Heart right ventricle (tissue), 16 donors: ENCODE data around the gene CDCP1. TPM values are rescaled to one million over a fixed set of nuclear protein-coding genes. Genes with fewer than 3 reads are reported as not detected.

Experiments used
- ATAC-seq, 8 donors: fragments of 200-7000 bp; cut with Tn5 transposase; one replicate each; pipeline ENCODE4 v1.9.1; 2020; ENCODE audit warnings: mild to moderate bottlenecking in 8 of 8, moderate library complexity in 8 of 8, moderate number of reproducible peaks in 1 of 8
- DNase-seq, 2 donors: peaks; one replicate each; pipeline ENCODE4 v3.0.0-alpha.2; 2020
- H3K27ac ChIP-seq, 10 donors: fragments of 200-600 bp; sonication (generic) in 2 of 10; one replicate each; pipeline versions ENCODE4 v1.5.0 to v1.8.0; 2020 to 2022; ENCODE audit warnings: mild to moderate bottlenecking in 3 of 10
- H3K27me3 ChIP-seq, 7 donors: fragments of 200-600 bp; one replicate each; pipeline ENCODE4 v1.8.0; 2021 to 2022; ENCODE audit warnings: mild to moderate bottlenecking in 2 of 7
- H3K36me3 ChIP-seq, 9 donors: fragments of 200-600 bp; sonication (generic) in 1 of 9; one replicate each; pipeline versions ENCODE4 v1.5.0 to v1.8.0; 2020 to 2022; ENCODE audit warnings: mild to moderate bottlenecking in 2 of 9
- H3K4me1 ChIP-seq, 9 donors: fragments of 200-600 bp; sonication (generic) in 1 of 9; one replicate each; pipeline versions ENCODE4 v1.5.0 to v1.8.0; 2020 to 2022; ENCODE audit warnings: mild to moderate bottlenecking in 4 of 9
- H3K4me3 ChIP-seq, 10 donors: fragments of 200-600 bp; sonication (generic) in 2 of 10; one replicate each; pipeline versions ENCODE4 v1.5.0 to v1.8.0; 2020 to 2022; ENCODE audit warnings: mild to moderate bottlenecking in 7 of 10, moderate library complexity in 2 of 10
- H3K9me3 ChIP-seq, 11 donors: fragments of 200-600 bp in 10 of 11; sonication (generic) in 2 of 11; one replicate each; pipeline versions ENCODE4 v1.5.0 to v1.8.0; 2013 to 2022; ENCODE audit warnings: mild to moderate bottlenecking in 2 of 11, control low read depth in 1 of 11, moderate library complexity in 1 of 11
- CTCF ChIP-seq, 9 donors: fragments of 200-600 bp; sonication (generic) in 2 of 9; IDR thresholded peaks; one replicate each; pipeline versions ENCODE4 v1.5.0 to v1.8.0; 2021 to 2022; ENCODE audit warnings: antibody characterized with exemption in 9 of 9, mild to moderate bottlenecking in 5 of 9, moderate library complexity in 1 of 9
- WGBS, 2 donors: extraction: QIAGEN DNeasy Blood & Tissue Kit; methylation state at CpG; one replicate each; pipeline ENCODE4 v1.1.7; 2013; ENCODE audit warnings: inconsistent platforms in 1 of 2; 5-methylcytosine and 5-hydroxymethylcytosine counted together
- intact Hi-C, 10 donors: fragments of 100-400 bp; cut with DNase I; formaldehyde crosslinking; loops; one replicate each; pipeline versions ENCODE4 v1.11.1 to v1.14.2; 2022
- polyA plus RNA-seq, 2 donors: library from polyadenylated mRNA; stranded (reverse); fragments of 200-250 nt; gene quantifications; one replicate each; pipeline ENCODE4 v1.2.3, GENCODE V29; 2013
- total RNA-seq, 10 donors: library from RNA; stranded (reverse); fragmentation: NEBNext Ultra II Directional in 3 of 10; extraction: Animal tissue kit (Norgen Biotek cat#: 25700) in 3 of 10; gene quantifications; one replicate each; pipeline versions ENCODE4 v1.2.1 to v1.2.4, GENCODE V29; 2021 to 2023
- donor health status: Arrhythmogenic right ventricular cardiomyopathy.
- donor health status: ischemic (EF 13 %, LVEDD 7.1; RV severe dilation, severe dysfunction).
- donor health status: healthy with polysubstance abuse.
- donor health status: DM: no; HTN: yes; CAD: no.
- donor health status: DM: no; HTN: no; CAD: no.
- donor health status: ischemic (EF 25% LVEDD 6.9; RV normal size, moderate dysfunction).
- donor health status: ischemic (EF 25% LVEDD 5.7; RV mildly dilated, moderate dysfunction).
- donor health status: healthy.
- donor health status: DM: yes; HTN: yes; CAD: no.
- donor health status: Ischemic cardiomyopathy.
- donor health status: ischemic (EF 35%, LVEDD 5.7; RV mildly dilated, moderate dysfunction).
- donor health status: nonischemic (EF 11% LVEDD 7.7; RV severe dilation, severe dysfunction).
- donor health status: DM: yes; HTN: yes; CAD: no.
- donor health status: PGD.
- donor health status: ischemic (EF 29% LVEDD 5.4; RV normal size, mild dysfunction).
- donor health status: nonischemic (EF 23%, LVEDD 6.1; RV moderate dilation, normal function).

The CDCP1 gene
- total and polyA plus RNA-seq, 12 donors = 0.15 to 2.8 (median 0.27) TPM

- H3K4me1 ChIP-seq = peaks cover 0 to 31% (median 4%) of the 10 kb centered on the region in 9 donors
- no peak overlapping the region for H3K27ac ChIP-seq
- no peak overlapping the region for H3K4me3 ChIP-seq
- no peak for ATAC-seq
- H3K9me3 ChIP-seq = no peaks in the 10 kb centered on the region
- DNase-seq = no peak
- TF ChIP-seq CTCF (IDR thresholded peaks at IDR 0.05) = no peak
- no peaks in the 10 kb centered on the region for H3K36me3 ChIP-seq
- intact Hi-C loops = loop anchor here in 1 of 10 donors (10.0 kb wide), 1 partner anchor 443 kb away; no protein-coding TSS in a partner anchor
- 78 to 87% methylated on average over 6 of the region's 6 CpGs for WGBS, 2 donors
- H3K27me3 ChIP-seq = no peaks in the 10 kb centered on the region
Observed at GRCh38 chr3:45051685-45052084, 94.5 kb downstream of the CDCP1 start.

- no peaks in the 10 kb centered on the region for H3K9me3 ChIP-seq
- TF ChIP-seq CTCF (IDR thresholded peaks at IDR 0.05) = no peak
- H3K36me3 ChIP-seq = no peaks in the 10 kb centered on the region
- H3K27me3 ChIP-seq = no peaks in the 10 kb centered on the region
- H3K27ac ChIP-seq = no peak overlapping the region
- H3K4me3 ChIP-seq = no peak overlapping the region
- DNase-seq (no peak), ATAC-seq (no peak)
- 84 to 85% methylated on average over 4 of the region's 4 CpGs for WGBS, 2 donors
- peaks cover 0 to 24% (median 0%) of the 10 kb centered on the region in 9 donors for H3K4me1 ChIP-seq
- intact Hi-C loops = loop anchor here in 3 of 10 donors (5.0 to 10.0 kb wide), 2 partner anchors 442 to 445 kb away; no protein-coding TSS in a partner anchor
Observed at GRCh38 chr3:45049807-45050206, 96.4 kb downstream of the CDCP1 start.

- TF ChIP-seq CTCF (IDR thresholded peaks at IDR 0.05) = no peak
- Histone ChIP-seq H3K27me3 (no peaks in the 10 kb centered on the region), H3K4me1 (peaks cover 0 to 23% (median 0%) of the 10 kb centered on the region in 9 donors), H3K27ac (no peak overlapping the region), H3K9me3 (no peaks in the 10 kb centered on the region), H3K4me3 (no peak overlapping the region), H3K36me3 (no peaks in the 10 kb centered on the region)
- 80 to 82% methylated on average over 4 of the region's 4 CpGs for WGBS, 2 donors
- intact Hi-C loops = loop anchor here in 2 of 10 donors (5.0 to 10.0 kb wide), 2 partner anchors 444 to 447 kb away; no protein-coding TSS in a partner anchor
- no peak for ATAC-seq
- DNase-seq = no peak
Observed at GRCh38 chr3:45048244-45048643, 97.9 kb downstream of the CDCP1 start.

- ATAC-seq (peak in 3 of 8 donors; percentile 18 to 51 (median 24)), DNase-seq (no peak)
- Histone ChIP-seq H3K4me1 (peaks cover 0 to 44% (median 0%) of the 10 kb centered on the region in 9 donors), H3K9me3 (no peaks in the 10 kb centered on the region), H3K27me3 (no peaks in the 10 kb centered on the region), H3K27ac (peak overlapping the region in 1 of 10 donors; percentile 79), H3K4me3 (no peak overlapping the region), H3K36me3 (peaks cover 0 to 6% (median 0%) of the 10 kb centered on the region in 9 donors)
- WGBS, 2 donors = 68 to 69% methylated on average over 2 of the region's 2 CpGs
- TF ChIP-seq CTCF (IDR thresholded peaks at IDR 0.05) = peak in 3 of 9 donors; percentile 13 to 34 (median 14)
- intact Hi-C loops = loop anchor here in 4 of 10 donors (5.0 to 10.0 kb wide), 3 partner anchors 163 to 453 kb away; no protein-coding TSS in a partner anchor
Observed at GRCh38 chr3:45043728-45044299, 102.4 kb downstream of the CDCP1 start.
